HG03521 (cell line): ENCODE measurements around the gene SH2B2.
A peak's percentile ranks its signal among the peaks of the same experiment; 100 is the strongest.

Experiments
- ATAC-seq: cut with Tn5 transposase; IDR thresholded peaks from one replicate; pipeline ENCODE4 v1.9.1; 2021; ENCODE audit warnings: mild to moderate bottlenecking, moderate library complexity; ENCODE audit not compliant: unreplicated experiment

SH2B2 gene

GRCh38 chr7:102264367-102264891 lies 22.2 kb upstream of the SH2B2 start:
- no peak for ATAC-seq

GRCh38 chr7:102266541-102266940 lies 20.1 kb upstream of the SH2B2 start:
- no peak for ATAC-seq

- no peak for ATAC-seq
Observed at GRCh38 chr7:102268635-102269034, 18.0 kb upstream of the SH2B2 start.

GRCh38 chr7:102270178-102270887 lies 16.3 kb upstream of the SH2B2 start:
- ATAC-seq, result no peak

- ATAC-seq, result no peak
Observed at GRCh38 chr7:102271158-102271798, 15.4 kb upstream of the SH2B2 start.

GRCh38 chr7:102272075-102272916 lies 14.4 kb upstream of the SH2B2 start:
- ATAC-seq, result no peak

GRCh38 chr7:102272917-102273748 lies 13.5 kb upstream of the SH2B2 start:
- ATAC-seq, result no peak

- no peak for ATAC-seq
Observed at GRCh38 chr7:102273749-102274712, 12.6 kb upstream of the SH2B2 start.

- no peak for ATAC-seq
Observed at GRCh38 chr7:102275123-102275703, 11.5 kb upstream of the SH2B2 start.

- no peak for ATAC-seq
Observed at GRCh38 chr7:102277901-102278300, 8.8 kb upstream of the SH2B2 start.

- peak; percentile 45 for ATAC-seq
Observed at GRCh38 chr7:102279537-102280400, 6.9 kb upstream of the SH2B2 start.

GRCh38 chr7:102280521-102280920 lies 6.1 kb upstream of the SH2B2 start:
- no peak for ATAC-seq

GRCh38 chr7:102281785-102282184 lies 4.9 kb upstream of the SH2B2 start:
- ATAC-seq, result no peak

GRCh38 chr7:102282465-102283362 lies 4.0 kb upstream of the SH2B2 start:
- ATAC-seq, result no peak

GRCh38 chr7:102283477-102284189 lies 3.0 kb upstream of the SH2B2 start:
- no peak for ATAC-seq

GRCh38 chr7:102284399-102284798 lies 2.3 kb upstream of the SH2B2 start:
- no peak for ATAC-seq
